GM12874 (cell line): ENCODE measurements around the gene NKG7.

Experiments used
- TF ChIP-seq, protein P1 (sequence below): IDR thresholded peaks from 2 replicates; pipeline ENCODE4 v1.5.1; 2011; ENCODE audit warnings: low read depth, mild to moderate bottlenecking, control low read depth, low read length, moderate library complexity; ENCODE audit not compliant: insufficient read depth

The NKG7 gene

DNA sequence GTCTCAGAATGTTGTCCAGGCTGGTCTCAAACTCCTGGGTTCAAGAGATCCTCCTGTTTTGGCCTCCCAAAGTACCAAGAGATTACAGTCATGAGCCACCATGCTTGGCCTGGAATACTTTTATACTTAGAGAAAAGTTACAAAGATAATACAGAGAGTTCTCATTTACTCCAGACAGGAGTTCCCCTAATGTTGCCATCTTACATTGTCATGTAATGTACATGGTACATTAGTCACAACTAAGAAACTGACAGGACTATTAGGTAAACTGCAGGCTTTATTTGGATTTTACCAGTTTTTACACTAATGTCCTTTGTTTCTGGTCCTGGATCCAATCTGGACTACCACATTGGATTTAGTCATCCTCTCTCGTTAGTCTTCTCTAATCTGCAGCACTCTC, 20.2 kb upstream of the NKG7 start:
- TF ChIP-seq, protein P1, sequence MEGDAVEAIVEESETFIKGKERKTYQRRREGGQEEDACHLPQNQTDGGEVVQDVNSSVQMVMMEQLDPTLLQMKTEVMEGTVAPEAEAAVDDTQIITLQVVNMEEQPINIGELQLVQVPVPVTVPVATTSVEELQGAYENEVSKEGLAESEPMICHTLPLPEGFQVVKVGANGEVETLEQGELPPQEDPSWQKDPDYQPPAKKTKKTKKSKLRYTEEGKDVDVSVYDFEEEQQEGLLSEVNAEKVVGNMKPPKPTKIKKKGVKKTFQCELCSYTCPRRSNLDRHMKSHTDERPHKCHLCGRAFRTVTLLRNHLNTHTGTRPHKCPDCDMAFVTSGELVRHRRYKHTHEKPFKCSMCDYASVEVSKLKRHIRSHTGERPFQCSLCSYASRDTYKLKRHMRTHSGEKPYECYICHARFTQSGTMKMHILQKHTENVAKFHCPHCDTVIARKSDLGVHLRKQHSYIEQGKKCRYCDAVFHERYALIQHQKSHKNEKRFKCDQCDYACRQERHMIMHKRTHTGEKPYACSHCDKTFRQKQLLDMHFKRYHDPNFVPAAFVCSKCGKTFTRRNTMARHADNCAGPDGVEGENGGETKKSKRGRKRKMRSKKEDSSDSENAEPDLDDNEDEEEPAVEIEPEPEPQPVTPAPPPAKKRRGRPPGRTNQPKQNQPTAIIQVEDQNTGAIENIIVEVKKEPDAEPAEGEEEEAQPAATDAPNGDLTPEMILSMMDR = no peak

DNA sequence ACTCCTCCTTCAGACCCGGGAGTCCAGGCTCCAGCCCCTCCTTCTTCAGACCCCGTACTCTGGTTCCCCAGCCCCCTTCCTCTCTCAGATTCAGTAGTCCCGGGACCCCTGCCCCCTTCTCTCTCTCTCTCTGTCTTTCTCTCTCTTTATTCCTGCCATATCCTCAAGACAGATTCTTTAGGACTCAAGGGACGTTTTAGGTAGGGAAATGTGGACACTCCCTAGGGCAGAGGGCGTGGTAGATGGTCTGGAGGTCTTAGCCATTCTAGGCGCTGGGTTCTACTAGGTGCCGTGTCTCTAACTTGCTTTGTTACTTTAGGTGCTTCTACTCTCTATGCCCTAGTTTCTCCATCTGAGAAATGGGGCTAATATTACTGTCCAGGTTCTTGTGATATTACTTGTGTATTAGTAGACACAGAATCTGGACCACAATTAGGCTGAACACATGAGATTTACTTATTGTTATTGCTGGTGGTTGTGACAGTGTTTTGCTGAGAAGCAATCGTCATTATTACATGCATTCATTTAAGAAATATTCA, 18.7 kb upstream of the NKG7 start:
- TF ChIP-seq, protein P1 = no peak

DNA sequence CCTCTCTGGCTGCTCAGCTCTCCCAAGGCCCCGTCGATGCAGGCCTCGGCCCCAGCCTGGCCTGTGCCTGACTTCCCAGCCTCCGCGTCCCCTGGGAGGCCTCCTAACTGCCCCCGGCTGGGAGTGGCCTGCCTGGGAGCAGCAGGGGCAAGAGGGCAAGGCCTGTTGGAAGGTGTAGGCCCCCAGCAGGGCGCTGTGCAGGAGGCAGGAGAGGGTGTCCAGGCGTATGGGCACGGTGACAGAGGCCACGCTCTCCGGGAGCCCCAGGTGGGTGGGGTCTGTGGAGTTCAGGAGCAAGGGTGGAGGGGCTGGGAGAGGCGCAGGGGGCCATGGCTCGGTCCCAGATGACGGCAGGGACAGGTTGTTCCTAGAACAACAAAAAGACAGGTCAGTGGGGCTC, 16.7 kb upstream of the NKG7 start:
- TF ChIP-seq, protein P1 = no peak

DNA sequence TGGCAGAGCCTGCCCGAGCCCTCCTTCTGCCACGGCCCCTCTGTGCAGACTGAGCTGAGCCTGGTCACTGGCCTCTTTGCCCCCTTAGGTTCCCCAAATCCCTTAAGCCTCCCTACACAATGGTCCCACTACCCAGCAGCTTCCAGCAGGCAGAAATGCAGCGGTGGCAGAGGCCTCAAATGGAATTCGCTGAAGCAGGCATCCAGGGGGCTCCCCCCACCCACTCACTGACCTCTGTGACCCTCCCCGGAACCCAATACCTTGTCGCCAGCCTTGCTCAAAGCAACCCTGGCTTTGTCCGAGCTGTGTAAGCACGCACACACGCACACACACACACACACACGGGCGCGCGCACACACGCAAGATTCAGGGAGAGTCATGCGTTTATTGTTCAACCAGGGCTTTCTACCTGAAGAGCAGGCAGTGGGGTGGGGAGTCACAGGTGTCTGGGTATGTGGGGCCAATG, 15.5 kb upstream of the NKG7 start, which contains the start of gene LIM2:
LIM2 (minus strand) TSS at position 51 of the 466 bp plus-strand sequence. CDS start 531 bp downstream, outside the sequence.
- TF ChIP-seq, protein P1 = no peak

DNA sequence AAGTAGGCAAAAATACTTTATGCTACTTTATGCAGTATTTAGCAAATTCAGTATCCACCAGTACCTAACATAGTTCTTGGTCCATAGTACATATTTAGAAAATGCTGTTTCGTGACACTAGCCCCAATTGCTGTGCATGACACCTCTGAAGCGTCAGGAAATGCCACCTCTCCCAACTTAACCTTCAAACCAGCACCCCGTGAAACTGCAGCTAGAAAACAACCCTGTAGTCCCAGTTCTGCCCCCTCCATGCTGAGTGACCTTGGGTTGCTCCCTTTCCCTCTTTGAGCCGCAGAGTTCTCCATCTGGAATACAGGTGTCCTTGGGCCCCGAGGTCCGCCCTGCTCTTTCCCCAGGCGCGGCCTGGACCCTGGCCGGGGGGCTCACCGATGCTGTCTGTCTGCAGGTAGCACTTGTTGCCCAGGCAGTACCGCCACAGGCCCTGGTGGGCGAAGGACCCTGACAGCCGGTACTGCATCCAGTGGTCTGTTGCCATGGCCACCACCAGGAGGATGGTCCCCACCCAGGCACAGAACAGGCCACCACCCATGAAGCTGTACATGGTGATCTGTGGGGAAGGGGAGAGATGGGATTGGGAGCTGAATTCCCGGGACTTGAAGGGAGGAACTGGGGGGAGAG, 14.5 kb upstream of the NKG7 start:
- TF ChIP-seq, protein P1 = no peak

DNA sequence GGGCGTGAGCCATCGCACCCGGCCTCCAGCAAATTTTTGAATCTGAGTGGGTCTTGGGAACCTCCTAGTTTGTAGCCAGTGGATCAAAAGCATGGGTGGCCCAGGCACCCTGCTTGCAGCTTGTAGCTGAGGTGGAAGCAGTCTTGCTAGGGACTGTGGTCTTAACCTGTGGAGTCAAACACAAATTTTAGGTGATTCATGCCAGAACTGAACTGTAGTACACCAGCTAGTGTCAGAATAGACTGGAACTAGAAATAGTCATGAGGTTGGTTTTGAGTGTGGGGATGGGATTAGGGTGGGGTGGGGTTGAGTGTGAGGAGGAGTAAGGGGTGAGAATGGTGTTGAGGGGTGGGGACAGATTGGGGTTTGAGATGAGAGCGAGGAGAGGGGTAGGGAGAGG, 9.6 kb upstream of the NKG7 start:
- TF ChIP-seq, protein P1 = no peak

DNA sequence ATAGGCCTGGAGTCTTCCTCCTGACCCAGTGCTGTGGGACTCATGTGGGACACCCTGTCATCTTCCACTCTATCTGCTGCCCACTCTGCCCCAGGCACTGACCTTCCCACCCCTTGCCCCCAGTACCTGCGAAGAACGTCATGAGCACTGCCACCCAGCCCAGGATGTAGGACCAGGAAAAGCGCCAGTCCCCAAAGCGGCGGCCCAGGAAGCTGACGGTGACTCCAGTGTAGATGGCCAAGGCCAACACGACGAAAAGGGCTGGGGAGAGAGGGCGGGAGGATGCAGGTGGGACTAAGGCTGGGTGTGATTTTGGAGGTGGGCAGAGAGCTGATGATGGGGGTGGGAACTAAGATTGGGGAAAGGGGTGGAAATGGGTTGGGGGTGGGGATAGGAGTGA, 7.9 kb upstream of the NKG7 start:
- TF ChIP-seq, protein P1 = no peak
